Cardiac fibroblast (primary cell): ENCODE measurements around the gene DUXB.

Source experiments
- DNase-seq, 2 donors: peaks; one replicate each; pipeline versions ENCODE4 v3.0.0 to v3.0.0-alpha.2; 2010; ENCODE audit warnings: low read depth in 2 of 2
- H3K4me3 ChIP-seq, 2 donors: replicated peaks in 1 of 2; 1 replicate in 1 of 2; 2 replicates in 1 of 2; pipeline ENCODE4 v1.5.1; 2011; ENCODE audit warnings: low read depth in 2 of 2, low read length in 2 of 2, mild to moderate bottlenecking in 2 of 2, moderate library complexity in 1 of 2
- TF ChIP-seq, protein P1 (sequence below): IDR thresholded peaks from one replicate; pipeline ENCODE4 v1.5.1; 2011; ENCODE audit warnings: low read depth, mild to moderate bottlenecking, low read length, inconsistent platforms

The DUXB gene

GRCh38 chr16:75648265-75649076 lies 52.8 kb downstream of the DUXB start:
- DNase-seq = peak; percentile 75 to 78
- H3K4me3 ChIP-seq = peak overlapping the region; percentile 98 to 100
- TF ChIP-seq, protein P1, sequence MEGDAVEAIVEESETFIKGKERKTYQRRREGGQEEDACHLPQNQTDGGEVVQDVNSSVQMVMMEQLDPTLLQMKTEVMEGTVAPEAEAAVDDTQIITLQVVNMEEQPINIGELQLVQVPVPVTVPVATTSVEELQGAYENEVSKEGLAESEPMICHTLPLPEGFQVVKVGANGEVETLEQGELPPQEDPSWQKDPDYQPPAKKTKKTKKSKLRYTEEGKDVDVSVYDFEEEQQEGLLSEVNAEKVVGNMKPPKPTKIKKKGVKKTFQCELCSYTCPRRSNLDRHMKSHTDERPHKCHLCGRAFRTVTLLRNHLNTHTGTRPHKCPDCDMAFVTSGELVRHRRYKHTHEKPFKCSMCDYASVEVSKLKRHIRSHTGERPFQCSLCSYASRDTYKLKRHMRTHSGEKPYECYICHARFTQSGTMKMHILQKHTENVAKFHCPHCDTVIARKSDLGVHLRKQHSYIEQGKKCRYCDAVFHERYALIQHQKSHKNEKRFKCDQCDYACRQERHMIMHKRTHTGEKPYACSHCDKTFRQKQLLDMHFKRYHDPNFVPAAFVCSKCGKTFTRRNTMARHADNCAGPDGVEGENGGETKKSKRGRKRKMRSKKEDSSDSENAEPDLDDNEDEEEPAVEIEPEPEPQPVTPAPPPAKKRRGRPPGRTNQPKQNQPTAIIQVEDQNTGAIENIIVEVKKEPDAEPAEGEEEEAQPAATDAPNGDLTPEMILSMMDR = no peak

GRCh38 chr16:75647492-75648264 lies 53.6 kb downstream of the DUXB start, which contains the start of the genes KARS1 and TERF2IP:
TSS of gene KARS1 (minus strand) at chr16:75647665. CDS start at chr16:75647639, 26 bp downstream.
TSS of gene TERF2IP (plus strand) at chr16:75647773. CDS start at chr16:75647883, 110 bp downstream.
- TF ChIP-seq, protein P1 = no peak
- DNase-seq = peak; percentile 91 to 93
- peak within 1 kb of the TSS; percentile 98 to 100 for H3K4me3 ChIP-seq

DNA sequence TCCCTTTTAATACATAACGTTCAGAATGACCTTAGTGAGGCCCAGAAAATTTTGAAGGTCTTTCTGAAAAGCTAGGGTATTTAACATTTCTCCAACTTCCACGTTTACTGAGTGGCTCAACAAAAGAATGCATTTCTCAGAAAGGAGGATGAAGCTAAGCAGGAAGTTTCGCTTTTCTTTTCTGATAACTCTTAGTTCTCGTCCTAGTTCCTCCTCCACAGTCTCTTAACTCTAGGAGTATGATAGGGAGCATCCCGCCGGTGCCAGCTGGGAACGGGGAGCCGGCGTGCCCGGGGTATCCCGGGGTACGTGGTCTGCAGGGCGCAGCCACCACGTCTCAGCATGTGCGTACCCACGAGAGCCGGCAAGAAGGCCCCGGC lies 54.2 kb downstream of the DUXB start:
- TF ChIP-seq, protein P1 = no peak
- DNase-seq = no peak
- peak overlapping the region; percentile 98 to 100 for H3K4me3 ChIP-seq

DNA sequence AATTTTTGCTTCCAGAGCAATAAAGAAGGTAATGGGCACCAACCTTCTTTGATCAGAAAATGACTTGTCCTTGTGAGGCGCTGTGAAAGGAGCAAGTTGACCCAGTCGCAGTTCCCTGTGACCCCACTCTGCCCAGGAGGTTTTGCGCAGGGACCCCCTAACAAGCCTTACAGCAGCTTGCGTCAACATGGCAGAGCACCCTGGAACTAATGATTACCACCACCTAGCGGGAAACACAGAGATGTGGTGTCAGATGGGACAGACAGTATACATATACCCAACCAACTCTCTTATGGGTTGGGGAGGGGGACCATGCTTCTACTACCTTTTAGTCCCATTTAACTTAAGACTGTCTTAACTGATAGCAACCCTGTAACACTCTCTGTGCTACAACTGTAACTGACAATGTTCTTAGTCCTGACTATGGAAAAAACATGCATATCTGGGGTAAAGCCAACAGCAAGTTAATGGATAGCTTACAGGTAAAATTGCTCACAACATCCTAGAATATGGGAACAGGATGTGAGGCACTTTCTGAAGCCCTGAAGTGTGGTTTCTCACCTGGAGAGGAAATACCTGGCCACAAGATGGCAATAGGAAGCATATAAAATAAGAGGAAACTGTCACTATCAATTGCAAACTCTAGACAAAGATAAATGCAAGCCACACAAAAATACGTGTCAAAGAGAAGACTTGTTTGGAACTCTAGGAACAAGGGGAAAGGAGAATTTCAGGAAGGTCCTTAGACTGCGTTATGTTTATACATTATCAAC lies 56.8 kb downstream of the DUXB start:
- TF ChIP-seq, protein P1 = no peak
- no peak for DNase-seq
- H3K4me3 ChIP-seq = no peak overlapping the region
